Left lobe of liver (tissue), 2 donors: ENCODE measurements around the gene ALX4. TPM values are rescaled to one million over a fixed set of nuclear protein-coding genes. Genes with fewer than 3 reads are reported as not detected.
A peak's percentile ranks its signal among the peaks of the same experiment; 100 is the strongest.

Experiments
- ATAC-seq: fragments of 200-7000 bp; cut with Tn5 transposase; one replicate; pipeline ENCODE4 v1.9.1; 2020; ENCODE audit warnings: mild to moderate bottlenecking, moderate library complexity
- DNase-seq: peaks from one replicate; pipeline ENCODE4 v3.0.0-alpha.2; 2020; ENCODE audit warnings: low spot score
- total RNA-seq: library from RNA; stranded (reverse); gene quantifications from one replicate; pipeline ENCODE4 v1.2.1, GENCODE V29; 2021
- donor health status: DM: no; HTN: no; CAD: no; lungs with moderate emphysema.
- donor health status: DM: no; HTN: yes; CAD: no.

ALX4 gene
- not detected for total RNA-seq

GRCh38 chr11:44309478-44310205 is at the start of gene ALX4:
Gene ALX4, minus strand, starts transcription at chr11:44310139. Its CDS starts 77 bp downstream, at chr11:44310062.
- ATAC-seq (peak; percentile 32), DNase-seq (no peak)

- DNase-seq (no peak), ATAC-seq (no peak)
Measured at GRCh38 chr11:44359162-44359561, 49.2 kb upstream of the ALX4 start.

GRCh38 chr11:44358713-44359112 is 48.8 kb upstream of the ALX4 start:
- DNase-seq (no peak), ATAC-seq (no peak)

- DNase-seq, result no peak
- ATAC-seq, result no peak
Measured at GRCh38 chr11:44357711-44358110, 47.8 kb upstream of the ALX4 start.

- no peak for ATAC-seq
- no peak for DNase-seq
Measured at GRCh38 chr11:44356351-44356750, 46.4 kb upstream of the ALX4 start.

- peak; percentile 56 for ATAC-seq
- DNase-seq, result no peak
Measured at GRCh38 chr11:44351898-44352498, 42.1 kb upstream of the ALX4 start.

GRCh38 chr11:44351006-44351660 is 41.2 kb upstream of the ALX4 start:
- DNase-seq (no peak), ATAC-seq (no peak)

GRCh38 chr11:44349328-44349727 is 39.4 kb upstream of the ALX4 start:
- ATAC-seq (no peak), DNase-seq (no peak)

- DNase-seq, result no peak
- no peak for ATAC-seq
Measured at GRCh38 chr11:44348721-44349120, 38.8 kb upstream of the ALX4 start.

- DNase-seq, result no peak
- ATAC-seq, result no peak
Measured at GRCh38 chr11:44348114-44348513, 38.2 kb upstream of the ALX4 start.

- DNase-seq (no peak), ATAC-seq (peak; percentile 80)
Measured at GRCh38 chr11:44347538-44347937, 37.6 kb upstream of the ALX4 start.

GRCh38 chr11:44346983-44347382 is 37.0 kb upstream of the ALX4 start:
- ATAC-seq (no peak), DNase-seq (no peak)

- no peak for ATAC-seq
- DNase-seq, result no peak
Measured at GRCh38 chr11:44345781-44346180, 35.8 kb upstream of the ALX4 start.

GRCh38 chr11:44344921-44345320 is 35.0 kb upstream of the ALX4 start:
- DNase-seq (no peak), ATAC-seq (no peak)

- no peak for DNase-seq
- no peak for ATAC-seq
Measured at GRCh38 chr11:44344423-44344820, 34.5 kb upstream of the ALX4 start.

GRCh38 chr11:44343778-44344422 is 34.0 kb upstream of the ALX4 start:
- no peak for DNase-seq
- ATAC-seq, result no peak

GRCh38 chr11:44342616-44343015 is 32.7 kb upstream of the ALX4 start:
- no peak for DNase-seq
- ATAC-seq, result no peak

- DNase-seq, result no peak
- no peak for ATAC-seq
Measured at GRCh38 chr11:44340656-44341055, 30.7 kb upstream of the ALX4 start.

- no peak for DNase-seq
- no peak for ATAC-seq
Measured at GRCh38 chr11:44339530-44339883, 29.6 kb upstream of the ALX4 start.

GRCh38 chr11:44338698-44339529 is 29.0 kb upstream of the ALX4 start:
- DNase-seq, result no peak
- no peak for ATAC-seq

- no peak for DNase-seq
- ATAC-seq, result no peak
Measured at GRCh38 chr11:44338026-44338425, 28.1 kb upstream of the ALX4 start.
